Embryonic facial prominence (tissue), 1 donor: Measurements from ENCODE around the gene HDAC4.

Experiments
- DNase-seq: peaks from one replicate; pipeline ENCODE4 v3.0.0-alpha.2; 2016; ENCODE audit errors: extremely low spot score

Gene HDAC4

DNA sequence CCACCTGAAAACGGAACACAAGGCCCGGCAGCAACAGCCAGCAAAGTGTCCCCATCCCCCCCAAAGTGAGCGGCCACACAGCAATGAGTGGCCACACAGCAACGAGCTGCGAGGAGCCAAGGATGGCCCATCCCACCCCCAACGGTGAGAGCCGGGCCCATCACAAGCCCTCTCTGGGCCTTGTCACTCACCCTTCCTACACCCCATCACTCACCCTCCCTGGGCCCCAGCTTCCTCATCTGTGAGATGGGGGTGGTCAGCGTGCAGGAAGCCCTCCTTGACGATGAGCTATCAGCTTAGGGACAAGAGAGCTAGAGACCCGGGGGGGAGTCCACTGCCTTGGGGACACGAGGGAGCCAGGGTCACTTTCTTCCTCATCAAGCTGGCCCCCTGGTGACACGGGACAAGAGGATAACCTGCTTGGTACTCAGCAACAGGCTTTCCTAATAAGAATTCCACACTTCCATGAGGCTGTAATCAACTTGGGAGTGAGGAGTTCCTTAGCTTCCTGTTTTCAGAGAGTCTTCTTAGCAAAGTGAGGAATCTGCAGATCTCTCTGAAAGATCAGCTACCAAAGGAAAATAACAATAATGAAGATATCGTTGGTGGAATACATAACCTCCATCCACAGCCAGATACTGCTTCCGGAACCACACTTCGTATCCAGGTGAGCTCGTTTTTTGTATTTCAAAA is 92.8 kb downstream of the HDAC4 start:
- no peak for DNase-seq

DNA sequence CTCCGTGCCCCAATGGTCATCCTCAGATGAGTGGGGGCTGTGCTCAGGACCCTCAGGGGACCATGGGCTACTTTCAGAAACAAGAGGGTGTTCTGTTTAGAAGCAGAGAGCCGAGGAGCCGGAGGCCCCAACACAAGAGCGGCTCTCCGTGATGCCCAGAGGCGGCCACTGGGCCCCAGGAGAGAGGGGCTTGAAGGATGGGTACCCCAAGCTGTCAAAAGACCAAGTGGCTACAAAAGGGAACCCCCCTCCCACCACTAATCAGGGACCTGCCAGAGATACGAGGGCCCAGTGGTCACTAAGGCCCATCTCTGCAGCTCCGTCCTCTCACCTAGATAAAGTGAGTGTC is 93.6 kb downstream of the HDAC4 start:
- DNase-seq: no peak

DNA sequence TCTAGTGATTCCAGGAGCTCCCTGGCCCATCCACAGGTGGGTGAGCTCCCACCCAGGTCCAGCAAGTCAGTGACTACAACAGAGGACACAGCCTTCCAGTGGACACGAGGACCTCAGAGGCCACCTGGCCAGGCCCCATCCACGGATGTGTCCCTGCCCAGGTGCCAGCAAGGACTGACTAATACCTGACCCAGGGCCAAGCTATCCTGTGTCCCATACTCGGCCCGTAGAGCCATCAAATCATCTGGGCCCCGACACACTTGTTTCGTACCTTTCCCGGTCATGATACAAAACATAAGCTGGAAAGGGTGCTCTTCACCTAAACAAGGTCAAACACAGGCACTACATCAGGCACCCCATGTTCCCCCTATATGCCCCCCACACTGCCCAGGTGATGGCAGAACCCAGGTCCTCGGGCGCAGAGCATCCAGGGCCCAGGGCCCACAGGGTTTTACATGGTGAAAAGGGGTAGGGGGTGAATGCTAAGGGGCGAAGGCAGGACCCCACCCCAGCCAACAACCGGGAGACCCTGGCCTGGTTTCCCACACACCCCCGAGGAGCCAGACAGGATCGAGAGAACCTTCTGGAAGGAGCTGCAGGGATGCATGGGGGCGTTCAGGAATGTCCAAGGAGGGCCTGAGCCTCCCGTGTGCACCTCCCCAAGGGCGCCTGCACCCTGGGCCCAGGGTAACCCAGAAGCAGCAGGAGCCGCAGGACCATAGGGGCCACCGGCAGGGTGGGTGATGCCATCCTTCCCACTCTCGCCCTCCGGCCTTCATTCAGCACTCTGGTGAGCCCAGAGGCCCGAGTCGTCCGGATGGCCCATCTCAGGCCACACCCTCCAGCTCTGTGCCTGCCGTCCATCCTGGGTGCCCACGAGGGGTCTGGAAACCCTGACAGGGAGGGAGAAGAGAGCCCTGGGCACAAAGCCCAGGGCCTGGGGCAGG is 94.3 kb downstream of the HDAC4 start:
- DNase-seq: no peak

DNA sequence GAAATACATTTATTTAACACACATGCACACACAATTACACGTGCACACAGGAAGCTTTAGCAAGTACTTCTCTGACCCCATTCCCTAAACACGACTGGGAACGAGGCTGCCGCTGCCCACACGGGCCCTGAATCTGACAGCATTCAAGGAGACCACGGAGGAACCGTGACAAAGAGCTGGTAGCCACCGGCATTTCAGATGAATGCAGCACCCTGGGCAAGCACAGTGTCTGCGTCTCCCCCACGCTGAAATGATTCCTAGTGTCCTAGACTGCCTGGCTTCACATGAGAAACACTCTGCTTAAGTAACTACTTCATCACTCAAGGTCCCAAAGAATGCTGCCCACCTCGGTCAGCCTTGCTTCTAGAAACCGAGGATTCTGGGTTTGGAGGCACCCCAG is 95.0 kb downstream of the HDAC4 start:
- no peak for DNase-seq

DNA sequence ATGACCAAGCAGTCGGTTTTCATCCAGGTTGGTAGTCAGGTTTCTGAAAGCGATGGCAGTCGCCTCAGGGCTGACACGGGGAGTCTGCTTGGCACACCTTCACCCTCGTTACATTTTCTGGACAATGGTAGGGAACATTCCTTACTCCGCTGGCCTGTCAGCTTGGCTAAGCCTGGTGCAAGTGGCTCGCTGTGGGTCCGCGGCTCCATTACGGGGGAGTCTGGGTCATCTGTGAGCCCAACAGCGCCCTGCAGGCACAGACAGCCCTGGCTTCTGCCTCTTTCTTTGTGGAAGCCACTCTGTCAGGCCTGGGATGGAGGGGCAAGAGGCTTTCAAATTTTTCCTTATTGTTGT is 95.6 kb downstream of the HDAC4 start:
- no peak for DNase-seq

DNA sequence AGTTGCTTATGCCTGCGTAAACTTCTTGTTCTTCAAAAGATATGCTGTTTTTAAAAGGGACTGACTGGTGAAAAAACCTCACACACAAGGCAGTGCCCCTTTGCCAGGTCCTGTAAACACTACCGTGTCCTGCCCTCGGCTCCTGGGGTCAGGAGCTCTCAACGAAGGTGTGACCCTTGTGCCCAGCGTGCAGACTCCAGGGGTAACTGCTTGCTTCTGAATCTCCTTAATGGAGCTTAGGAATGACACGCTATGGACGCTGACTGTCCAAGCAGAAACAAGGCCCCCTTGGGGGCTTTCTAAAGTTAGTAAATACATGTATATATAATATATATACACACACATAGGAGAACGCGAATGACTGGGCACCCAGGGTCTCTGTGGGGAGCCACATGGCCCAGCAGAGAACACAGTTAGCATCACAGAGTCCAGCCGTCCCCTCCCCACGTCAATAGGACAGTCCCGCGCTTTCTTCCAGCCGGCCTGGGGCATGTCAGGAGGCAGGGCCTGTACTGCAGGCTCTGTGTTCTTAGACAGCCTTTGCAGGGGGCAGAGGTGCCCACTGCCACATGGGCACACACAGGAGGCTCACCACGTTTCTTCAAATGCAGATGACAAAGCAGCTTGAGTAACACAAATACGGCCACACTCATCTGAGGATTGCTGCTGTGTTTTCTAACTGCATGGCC is 96.1 kb downstream of the HDAC4 start:
- DNase-seq: no peak

DNA sequence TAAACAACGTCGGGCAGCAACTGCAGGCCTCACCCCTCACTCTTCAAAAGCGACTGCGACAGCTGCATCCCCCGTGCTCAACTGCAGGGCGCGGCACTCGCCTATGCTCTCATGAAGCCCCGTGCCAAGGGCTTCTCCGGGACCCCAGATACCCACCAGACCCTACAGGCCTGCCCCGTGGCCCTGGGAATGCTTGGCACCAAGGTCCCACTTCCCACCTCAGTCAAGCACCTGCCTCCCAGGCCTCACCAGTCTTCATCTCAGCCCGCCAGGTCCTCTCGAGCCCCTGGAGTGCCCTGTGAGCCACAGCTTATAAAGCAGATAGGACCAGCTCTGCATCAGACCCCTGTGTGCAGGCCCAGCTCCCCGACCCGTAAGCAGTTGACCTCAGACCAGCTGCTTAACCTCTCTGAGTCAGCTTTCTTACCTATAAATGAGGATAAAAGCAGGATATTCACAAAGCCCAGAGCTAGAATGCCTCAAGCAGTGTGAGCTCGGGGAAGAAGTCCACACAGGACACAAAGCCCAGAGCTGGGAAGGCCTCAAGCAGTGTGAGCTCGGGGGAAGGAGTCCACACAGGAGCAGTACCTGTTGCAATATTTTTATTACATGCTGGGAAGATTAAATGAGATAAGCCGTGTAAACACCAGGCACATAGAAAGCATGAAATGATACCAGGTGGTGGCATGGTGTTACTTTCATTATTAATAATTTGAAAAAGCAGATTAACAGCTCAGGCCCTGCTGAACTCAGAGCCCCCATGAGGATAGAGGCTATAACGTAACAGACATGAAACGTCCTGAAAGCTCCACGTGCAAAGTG is 96.9 kb downstream of the HDAC4 start:
- DNase-seq: no peak

DNA sequence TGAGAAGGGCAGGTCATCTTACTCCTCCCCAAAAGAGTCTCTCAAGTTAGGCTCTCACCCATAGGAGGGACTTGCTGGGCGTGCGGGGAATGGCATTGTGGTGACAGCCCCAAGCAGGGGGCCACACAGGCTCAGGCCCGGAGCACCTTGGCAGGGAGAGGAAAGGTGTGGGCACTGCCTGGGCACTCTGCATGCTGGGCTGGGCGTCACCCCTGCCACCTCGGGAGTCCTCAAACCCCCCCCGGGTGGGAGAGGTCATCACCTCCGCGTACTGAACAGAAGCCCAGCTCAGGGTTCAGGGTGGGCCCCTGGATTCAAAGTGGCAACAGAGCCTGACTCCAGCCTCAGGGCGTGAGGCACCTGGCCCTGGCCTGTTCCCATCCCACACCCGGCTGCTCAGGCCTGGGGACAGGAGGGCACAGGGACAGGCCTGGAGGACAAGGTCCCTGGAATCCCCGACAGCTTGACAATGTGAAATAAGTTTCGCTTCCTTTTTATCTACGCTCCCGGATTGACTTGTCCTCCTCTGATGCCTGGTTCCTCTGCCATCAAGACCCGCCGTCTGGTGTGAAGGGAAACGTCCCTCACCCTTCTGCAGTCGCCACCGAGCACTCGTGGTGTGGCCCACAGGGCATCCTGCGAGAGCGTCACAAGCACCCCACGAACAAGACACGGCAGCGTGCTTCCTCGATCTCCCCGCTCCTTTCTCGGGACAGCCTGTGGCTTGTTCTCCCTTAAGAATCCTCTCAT is 97.8 kb downstream of the HDAC4 start:
- no peak for DNase-seq

DNA sequence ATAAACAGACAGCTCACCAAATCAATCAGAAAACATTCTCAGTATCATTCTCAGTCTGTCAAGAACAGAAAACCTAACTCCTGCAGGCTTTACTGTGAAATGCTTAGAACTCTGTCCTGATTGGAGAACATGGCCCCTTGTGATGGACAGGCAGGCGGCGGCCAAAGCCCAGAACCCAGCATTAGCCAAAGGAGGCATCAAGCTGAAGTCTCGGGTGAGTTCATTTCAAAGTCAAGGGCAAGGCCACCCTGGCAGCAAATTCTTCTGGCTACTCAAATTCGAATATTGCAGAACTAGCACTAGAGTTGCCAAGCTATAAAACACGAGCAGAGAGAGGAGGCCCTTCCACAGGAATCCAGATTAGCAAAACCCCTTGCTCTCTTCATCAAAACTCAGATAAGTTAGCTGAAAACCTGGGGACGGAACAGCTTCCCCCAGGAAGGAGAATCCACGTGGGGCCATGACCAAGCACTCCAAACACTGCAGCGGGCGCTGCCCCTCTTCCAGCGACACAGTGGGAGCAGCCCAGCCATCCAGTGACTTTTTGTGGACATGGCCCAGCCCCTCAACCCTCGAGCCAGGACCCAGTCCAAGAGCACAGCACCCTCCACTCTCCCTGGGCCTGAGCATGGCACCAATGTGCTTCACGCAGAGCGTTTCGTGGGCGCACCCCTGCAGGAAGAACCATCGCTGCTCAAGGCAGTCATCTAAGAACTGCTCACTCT is 98.6 kb downstream of the HDAC4 start:
- no peak for DNase-seq

DNA sequence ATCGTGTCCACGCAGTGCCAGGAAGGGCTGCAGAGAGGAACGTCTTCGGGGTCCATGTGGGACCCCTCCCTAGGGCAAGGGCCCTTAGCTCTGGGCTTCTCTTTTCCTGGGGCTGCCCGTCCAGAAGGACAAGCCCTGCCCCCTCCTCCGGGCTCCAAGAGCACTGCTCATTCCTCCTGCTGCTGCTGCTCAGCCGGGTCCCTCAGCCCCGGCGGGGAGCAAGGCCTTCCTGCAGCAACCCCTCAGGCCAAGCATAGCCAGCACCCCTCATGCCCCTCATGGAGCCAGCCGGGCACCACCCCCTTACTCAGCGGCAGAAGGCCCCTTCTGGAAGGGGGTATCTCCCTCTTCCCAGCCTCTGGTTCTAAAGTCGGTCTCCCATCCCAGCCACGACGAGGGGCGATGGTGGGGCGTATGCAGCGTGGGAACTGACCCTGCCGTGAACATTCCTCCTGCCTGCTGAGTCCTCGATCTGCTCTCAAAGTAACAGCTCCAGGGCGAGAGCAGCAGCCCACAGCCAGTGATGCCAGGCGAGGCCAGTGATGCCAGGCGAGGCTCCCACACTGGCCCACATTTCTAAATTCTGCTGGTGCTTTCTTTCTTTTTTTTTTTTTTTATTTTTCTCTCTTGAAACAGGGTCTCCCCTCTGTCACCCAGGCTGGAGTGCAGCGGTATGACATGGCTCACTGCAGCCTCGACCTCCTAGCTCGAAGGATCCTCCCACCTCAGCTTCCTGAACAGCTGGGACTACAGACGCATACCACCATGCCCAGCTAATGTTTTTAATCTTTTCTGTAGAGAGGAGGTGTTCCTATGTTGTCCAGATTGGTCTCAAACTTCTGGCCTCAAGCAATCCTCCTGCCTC is 99.7 kb downstream of the HDAC4 start:
- DNase-seq: no peak

DNA sequence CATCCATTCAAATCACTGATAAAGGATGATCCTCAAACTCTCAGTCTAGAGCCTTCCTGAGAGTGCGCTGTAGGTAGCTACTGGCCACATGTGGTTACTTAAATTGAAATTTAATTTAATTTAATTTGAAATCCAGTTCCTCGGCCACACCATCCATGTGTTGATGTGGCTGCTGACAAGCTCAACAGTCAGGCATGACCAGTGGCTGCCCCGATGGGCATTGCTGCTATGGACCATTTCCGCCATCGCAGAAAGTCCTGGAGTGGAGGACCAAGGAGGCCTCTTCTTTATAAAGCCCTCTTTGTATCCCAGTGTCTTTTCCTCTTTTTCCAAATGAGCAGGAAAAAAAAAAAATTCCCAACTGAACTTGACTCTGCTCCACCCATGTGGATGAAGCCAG is 100.6 kb downstream of the HDAC4 start:
- DNase-seq: no peak

DNA sequence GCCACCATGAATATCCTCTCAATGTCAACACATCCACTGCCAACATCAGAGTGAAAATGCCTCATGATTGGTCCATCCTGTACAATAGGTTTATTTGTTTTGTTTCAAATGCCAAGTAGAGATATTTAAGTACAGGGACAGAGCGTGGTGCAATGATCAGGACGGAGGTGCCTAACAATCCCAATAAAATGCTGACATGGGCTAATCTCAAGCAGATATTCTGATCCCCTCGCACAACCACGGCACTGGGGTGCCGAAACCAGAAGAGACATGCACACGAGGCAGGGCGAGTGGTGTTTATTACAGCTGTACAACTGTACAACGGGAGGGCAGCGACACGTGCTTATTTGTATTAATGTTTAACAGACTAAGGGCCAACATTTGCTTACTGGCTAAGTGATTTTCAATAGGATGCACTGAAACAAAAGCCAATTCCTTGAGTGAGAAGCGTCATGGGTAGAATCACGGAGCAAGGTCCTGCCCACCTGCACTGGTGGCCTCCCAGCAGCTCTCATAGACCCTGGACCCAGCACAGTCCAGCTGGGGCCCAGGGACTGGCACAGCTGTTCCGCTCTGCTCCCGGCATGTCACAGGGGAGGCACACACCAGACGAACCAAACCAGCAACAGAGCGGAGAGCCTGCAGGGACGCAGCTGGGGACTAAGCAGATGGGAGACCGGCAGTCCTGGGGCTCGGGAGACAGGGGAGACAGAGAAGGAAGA is 101.4 kb downstream of the HDAC4 start:
- no peak for DNase-seq

DNA sequence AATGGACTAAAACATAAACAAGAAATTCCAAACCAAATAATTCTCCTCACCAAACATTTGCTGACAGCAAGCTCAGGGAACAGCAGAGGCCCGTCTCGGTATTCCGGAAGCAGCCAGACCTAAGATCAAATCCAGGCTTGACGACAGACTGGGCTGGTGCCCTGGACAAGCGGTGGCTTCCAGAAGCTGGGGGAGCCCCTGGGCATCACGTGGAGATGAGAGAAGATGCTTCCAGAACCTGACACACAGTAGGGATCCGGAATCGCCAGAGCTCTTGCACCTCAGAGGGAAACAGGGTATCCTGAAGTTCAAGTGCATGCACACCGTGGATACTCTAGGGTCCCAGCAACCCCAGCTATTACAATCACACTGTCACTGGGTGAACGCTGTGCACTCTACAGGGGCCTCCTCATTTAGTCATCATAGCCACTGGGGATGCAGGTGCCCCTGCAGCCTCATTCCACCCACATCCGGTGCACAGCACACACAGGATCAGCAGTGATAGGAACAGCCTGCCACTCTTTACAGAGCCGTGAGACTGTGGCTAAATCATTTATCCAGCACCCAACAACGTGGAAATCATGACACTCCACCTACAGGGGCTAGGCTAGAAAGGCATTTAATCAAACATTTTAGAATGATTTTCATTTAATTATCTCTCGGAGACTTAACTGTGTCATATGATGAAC is 102.6 kb downstream of the HDAC4 start:
- DNase-seq: no peak

DNA sequence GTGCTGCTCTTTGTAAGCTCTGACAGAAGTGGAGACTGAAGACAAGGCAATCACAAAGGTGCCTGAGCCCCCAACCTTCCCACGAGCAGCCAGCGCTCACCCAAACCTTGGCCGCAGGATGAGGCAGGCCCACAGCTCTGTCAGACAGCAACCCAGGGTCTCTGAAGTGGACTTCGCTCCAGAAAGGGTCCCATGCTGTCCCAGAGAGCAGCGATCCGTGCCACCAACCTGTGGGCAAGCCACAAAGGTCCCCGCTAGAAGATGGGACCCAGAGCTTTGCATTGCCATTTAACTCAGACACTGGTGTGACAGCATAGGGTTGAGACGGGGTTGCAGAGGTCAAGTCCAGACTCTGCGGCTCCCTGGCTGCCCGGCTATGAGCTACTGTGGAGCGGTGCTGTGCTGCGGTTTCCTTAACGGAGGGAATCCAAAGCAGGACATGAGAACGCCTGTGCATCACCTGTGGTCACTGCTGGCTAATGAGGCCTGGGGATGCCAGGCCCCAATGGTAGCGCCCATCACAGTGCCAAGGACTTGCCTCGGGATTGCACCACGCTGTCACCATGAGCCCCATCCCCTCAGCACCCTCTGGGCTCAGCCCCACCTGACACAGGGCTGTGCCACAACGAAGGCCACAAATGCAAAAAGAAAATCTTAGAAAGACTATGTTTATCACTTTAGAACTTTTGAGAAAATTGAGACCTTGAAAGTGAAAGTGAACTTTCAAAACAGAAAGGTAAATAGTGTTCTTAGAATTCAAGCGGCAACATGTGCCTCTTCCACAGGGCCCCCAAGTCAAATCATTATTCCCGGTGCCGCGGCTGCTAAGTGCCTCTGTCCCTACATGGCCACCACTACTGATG is 103.4 kb downstream of the HDAC4 start:
- no peak for DNase-seq

DNA sequence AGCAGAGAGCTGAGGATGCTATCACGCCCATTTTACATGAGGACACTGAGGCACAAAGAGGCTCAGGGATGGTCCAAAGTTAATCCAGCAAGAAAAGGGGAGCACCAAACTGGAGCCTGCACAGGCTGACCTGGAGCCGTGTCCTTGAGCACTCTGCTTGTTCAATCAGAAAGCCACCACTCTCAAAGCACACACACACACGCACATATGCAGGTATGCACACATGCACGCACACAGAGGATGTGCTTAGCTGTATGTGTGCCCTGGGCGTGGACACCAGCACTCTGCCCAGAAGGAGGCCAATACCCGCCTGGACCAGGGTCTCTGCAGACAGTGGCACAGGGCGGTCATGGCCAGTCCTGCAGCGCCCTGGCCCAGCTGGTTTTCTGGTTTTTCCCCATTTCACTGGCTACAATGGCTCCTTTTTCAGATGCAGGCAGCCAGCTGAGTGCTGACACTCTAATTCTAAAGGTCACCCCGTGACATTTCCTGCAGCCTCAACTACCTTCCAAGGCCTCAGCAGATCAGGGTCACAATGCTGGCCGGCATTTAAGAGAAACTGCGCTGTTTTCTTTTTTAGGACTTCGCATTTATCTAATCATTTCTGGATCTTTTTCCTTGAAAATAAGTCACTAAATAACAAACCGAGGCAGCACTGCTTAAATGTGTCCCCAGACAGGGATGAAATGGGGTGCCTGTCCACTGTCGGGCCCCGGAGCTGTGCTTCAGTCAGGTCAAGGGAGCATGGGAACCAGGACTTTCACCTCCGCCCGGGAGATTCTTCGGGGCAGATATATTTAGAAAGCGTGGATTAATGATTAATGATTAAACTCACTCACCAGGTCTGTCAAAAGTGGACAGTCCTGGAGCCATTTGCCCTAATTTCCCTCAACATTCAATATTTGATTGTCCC is 104.5 kb downstream of the HDAC4 start:
- no peak for DNase-seq

DNA sequence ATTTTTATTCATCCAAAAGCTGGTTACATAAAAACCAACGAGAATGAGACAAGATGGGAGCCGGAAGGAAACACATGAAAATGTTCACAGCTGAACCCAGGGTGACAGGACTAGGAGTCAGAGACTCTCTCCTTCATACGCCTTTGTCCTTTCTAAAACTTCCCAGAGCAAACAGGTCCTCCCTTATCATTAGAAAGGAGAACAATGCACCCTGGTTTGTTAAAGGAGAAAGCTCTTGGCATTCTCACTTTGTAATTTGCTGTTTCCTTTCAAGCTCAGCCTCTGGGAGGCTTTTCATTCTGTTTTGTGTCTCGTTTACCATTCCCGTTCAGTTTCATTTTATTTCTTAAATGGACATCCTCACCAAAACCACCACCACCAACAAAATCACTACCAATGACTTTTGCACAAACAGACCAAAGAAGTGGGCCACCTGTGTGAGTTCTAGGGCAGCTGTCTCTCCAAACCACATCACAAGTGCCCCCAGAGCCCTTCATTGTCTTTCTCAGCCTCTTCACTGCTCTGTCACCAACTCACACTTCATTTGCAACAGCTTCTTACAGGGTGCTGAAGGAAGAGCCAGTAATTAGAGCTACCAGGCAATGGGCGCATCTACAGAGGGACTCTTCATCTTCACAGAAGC is 105.3 kb downstream of the HDAC4 start:
- no peak for DNase-seq
